NCI-H187 (cell line): ENCODE measurements around the gene SLC9B1.
"Not testable (repeated sequence)": the region's sequence is repeated elsewhere in the genome, so short reads cannot be mapped to it uniquely, and the experiment has no call there.

Experiments
- DNase-seq, 2 experiments: peaks; one replicate each; lab custom pipeline; 2025; lab: John Stamatoyannopoulos, UW

The SLC9B1 gene

DNA sequence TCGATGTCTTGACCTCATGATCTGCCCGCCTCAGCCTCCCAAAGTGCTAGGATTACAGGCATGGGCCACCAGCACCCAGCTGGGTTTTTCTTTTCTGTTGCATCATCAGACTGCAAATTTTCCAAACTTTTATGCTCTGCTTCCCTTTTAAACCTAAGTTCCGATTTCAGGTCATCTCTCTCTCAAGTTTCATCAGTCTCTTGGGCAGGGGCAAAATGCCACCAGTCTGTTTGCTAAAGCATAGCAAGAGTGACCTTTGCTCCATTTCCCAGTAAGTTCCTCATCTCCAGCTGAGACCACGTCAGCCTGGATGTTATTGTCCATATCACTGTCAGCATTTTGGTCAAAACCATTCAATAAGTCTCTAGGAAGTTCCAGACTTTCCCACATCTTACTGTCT is 141.2 kb downstream of the SLC9B1 start:
- not testable (repeated sequence) for DNase-seq

DNA sequence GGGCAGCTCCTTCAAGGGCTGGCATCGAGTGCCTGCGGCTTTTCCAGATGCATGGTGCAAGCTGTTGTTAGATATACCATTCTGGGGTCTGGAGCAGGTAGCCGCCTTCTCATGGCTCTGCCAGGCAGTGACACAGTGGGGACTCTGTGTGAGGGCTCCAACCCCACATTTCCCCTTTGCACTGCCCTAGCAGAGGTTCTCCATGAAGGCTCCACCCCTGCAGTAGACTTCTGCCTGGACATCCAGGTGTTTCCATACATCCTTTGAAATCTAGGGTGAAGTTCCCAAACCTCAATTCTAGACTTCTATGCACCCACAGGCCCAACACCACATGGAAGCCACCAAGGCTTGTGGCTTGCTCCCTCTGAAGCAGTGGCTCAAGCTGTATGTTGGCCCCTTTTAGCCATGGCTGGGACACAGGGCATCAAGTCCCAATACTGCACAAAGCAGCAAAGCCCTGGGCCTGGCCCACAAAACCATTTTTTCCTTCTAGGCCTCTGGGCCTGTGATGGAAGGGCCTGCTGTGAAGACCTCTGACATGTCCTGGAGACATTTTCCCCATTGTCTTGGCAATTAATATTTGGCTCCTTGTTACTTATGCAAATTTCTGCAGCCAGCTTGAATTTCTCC is 141.9 kb downstream of the SLC9B1 start:
- not testable (repeated sequence) for DNase-seq

DNA sequence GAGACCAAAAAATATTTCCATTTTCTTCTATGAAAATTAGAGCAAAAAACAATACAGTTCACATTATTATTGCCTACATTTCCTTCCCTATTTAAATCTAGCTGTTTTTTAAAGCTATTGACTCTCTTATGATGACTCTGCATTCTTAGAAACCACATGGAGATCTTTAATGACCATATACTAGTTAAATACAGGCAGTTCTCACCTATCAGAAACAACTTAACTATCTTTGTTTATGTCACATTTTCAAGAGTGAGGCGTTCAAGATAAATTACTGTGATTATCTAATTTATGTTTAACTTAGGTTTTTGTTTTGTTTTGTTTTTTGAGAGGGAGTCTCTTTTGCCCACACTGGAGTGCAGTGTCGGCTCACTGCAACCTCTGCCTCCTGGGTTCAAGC is 147.7 kb downstream of the SLC9B1 start:
- no peak for DNase-seq

DNA sequence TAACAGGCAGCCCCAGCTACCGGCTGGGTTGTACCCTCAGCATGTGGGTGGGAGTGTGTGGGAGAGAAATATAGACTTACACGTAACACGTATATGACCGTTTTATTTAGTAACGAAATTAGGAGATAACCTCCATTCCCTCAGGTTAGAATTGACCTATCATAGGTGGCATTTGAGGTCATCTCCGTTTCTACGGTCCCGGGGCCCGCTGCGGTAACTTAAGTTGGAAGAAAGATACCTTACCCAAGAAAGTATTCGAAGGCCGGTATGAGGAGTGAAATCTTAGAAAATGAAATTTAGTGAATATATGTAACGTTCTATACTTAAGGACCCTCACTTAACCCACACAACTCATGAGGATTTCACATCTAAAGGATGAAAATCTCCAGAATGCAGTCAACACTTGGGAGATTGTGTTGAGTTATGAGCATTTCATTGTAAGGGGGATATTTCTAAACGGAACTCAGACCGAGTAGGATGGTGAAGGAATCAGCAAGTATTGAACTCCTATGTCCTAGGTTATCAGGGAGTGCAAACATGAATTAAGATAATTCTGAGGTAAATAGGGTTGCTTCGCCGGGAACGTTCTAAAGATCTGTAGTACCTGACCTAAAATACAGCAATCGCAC is 149.8 kb downstream of the SLC9B1 start:
- DNase-seq, result no peak

DNA sequence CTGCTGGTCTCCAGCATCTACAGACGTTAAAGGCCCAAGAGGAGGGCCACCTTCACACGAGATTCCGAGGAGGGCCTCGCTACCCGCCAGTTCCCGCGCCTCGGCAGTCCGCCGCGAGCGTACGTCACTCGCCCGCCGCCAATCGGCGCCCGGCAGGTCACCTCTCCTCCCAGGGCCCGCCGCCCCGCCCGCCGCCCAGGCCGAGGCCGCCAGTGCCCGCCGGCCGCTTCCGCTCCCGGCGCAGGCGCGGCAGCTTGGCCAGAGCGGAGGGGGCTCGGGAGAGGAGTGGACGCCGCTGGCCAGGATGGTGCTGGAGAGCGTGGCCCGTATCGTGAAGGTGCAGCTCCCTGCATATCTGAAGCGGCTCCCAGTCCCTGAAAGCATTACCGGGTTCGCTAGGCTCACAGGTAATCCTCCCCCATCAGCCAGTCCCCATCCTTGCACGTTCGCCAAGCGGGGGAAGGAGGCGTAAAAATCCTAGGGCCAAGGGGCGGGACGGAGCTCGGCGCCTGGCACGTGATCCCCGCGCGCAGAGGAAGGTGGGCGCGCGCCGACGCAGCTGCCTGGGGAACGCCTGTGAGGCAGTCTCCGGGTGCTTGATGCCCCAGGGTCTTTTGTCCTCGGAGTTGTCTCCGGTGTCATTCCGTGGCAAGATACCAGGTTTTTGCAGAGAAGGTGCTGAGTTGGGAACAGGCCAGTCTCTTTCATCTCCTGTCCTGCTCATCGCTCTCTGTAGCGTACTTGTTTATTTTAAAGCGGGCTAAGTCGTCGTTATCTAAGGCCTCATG is 150.5 kb downstream of the SLC9B1 start, which contains the start of gene CISD2:
Gene CISD2 (plus strand): TSS at position 212 of the 788 bp plus-strand sequence. CDS start 93 bp downstream, at position 305.
- DNase-seq, result peak; percentile 67 to 72

DNA sequence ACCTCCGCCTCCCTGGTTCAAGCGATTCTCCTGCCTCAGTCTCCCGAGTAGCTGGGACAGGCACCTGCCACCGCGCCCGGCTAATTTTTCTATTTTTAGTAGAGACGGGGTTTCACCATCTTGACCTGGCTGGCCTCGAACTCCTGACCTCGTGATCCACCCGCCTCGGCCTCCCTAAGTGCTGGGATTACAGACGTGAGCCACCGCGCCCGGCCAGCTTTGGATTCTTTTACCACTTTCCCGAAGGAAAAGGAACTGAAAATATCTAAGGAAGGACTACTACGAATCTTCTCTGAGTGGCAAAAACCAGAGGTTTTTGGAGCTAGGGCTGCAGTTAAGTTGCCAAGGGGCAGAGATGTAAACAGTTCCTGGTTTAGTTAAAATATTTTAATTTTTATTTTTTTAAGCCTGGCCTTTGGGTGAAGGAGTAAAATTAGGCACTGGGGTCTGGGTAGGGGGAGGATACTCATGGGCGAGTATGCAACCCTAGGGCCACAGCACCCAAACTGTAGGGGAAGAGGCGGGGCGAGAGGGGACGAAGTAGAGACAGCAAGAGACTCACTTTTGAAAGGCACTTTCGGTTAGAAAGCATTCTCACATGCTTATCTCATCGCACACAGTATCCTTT is 151.2 kb downstream of the SLC9B1 start:
- DNase-seq, result no peak

DNA sequence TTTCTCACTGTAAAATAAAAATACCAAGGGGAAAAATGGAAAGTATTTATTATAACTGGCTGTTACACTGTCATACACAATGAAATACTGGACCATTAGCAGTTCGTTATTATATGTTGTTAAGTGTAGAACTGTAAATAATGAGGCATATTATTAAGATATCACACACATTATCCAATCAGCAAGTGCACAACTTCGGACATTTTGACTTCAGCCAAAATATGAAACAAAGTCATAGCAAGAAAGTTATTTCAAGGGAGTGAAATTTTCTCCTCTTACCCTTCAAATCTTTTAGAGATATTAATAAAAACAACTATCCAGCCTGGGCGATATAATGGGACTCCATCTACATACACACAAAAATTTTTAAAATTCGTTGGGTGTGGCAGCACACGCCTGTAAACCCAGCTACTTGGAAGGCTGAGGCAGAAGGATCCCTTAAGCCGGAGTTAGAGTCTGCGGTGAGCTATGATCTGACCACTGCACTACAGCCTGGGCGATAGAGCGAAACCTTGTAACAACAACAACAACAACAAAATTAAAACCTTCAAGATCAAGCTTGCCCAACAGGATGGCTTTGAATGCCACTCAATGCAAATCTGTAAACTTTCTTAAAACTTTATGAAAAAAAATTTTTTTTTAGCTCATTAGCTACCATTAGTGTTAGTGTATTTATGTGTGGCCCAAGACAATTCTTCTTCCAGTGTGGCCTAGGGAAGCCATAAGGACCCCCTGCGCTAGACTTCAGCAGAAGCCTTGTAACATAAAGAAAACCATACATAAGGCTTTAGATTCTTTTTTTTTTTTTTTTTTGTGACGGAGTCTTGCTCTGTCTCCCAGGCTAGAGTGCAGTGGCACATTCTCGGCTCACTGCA is 152.0 kb downstream of the SLC9B1 start:
- DNase-seq, result no peak

DNA sequence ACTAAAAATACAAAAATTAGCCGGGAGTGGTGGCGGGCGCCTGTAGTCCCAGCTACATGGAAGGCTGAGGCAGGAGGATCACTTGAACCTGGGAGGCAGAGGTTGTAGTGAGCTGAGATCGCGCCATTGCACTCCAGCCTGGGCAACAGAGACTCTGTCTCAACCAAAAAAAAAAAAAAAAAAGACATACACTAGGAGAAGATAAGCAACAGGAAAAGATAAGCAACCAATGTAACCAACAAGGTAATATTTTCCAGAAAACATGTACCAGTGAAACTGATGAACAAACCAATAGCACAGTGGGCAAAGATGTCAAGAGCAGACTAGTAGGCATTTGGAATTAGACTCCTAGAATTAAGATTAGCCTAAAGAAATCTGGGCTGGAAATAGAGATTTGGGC is 154.2 kb downstream of the SLC9B1 start:
- DNase-seq, result not testable (repeated sequence)

DNA sequence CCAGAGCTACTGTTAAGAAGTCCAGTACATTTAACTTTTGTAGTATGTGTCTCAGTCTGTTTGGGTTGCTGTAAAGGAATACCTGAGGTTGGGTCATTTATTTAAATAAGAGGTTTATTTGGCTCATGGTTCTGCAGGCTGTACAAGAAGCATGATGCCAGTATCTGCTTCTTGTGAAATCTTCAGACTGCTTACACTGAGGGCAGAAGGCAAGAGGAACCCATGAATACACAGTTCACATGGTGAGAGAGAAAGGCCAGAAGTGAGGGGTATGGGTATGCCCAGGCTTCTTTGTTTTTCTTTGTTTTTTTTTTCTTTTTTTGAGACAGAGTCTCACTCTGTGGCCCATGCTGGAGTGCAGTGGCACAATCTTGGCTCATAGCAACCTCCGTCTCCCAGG is 156.8 kb downstream of the SLC9B1 start:
- DNase-seq, result no peak

DNA sequence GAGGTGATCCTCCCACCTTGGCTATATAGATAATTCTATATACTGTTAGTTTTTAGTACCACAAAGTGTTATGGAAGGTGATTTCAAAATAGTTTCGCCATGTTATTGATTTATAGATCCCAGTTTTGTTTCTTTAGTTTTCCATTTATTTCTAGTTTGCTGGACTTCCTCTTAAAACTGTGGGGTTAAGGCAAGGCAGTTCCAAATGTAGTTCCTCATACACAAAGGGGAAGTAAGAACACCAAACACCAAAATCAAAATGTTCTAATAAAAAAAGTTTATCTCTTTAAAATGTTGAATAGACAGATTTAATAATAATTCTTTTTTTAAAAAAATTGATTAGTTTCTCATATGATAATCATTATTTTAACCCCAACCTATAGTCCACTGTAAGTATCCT is 157.5 kb downstream of the SLC9B1 start:
- DNase-seq, result no peak

DNA sequence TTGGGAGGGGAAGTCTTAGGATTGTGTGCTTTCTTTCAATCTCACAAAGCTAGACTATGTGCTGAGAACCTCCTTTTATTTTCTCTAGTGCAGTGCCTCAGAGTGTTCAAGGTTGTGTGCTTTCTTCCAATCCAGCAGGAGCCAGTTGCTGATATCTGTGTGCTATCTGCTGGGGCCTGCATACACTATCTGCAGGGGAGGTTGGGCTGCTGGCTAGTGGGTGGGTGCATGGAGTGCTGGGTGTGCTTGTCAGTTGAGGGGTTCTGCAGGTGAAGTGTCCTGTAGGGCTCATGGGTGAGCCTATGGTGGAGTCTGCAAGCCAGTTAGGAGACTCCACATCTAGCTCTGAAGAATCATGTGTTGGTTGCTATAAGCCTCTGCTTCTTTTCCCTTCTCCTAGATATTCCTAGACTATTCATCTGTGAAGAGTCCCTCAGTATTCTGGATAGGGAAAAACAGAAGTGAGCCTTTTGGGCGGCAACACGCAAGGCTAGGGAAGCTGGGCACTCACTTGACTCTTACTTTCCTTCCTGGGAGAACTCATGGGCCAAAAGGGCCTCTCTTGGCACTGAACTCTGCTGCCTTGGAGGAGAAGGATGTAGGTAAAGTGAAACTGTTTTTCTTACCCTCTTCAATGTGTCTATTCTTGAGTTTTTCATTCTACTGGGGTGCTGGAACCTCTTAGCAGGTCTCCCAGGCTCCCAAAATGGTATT is 158.7 kb downstream of the SLC9B1 start:
- no peak for DNase-seq

DNA sequence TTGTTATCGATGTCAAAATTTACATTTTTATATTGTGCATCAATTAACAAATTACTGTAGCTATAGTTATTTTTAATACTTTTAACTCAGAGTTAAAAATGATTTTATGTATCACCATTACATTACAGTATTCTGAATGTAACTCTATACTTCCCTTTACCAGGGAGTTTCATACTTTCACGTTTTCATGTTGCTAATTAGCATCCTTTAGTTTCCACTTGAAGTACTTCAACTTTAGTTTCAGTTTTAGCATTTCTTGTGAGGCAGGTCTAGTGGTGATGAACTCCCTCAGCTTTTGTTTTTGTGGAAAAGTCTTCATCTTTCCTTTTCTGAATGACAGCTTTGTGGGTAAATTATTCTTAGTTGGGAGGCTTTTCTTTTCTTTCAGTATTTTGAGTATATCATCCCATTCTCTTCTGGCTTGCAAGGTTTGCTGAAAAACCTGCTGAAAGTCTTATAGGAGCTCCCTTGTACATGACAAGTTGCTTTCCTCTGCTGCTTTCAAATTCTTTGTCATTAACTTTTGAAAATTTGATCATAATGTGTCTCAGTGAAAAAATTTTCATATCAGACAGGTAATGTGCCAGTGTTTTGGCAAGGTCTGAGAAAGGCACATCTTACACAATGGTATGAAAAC is 160.6 kb downstream of the SLC9B1 start:
- no peak for DNase-seq
